HPDE6-E6E7 (cell line): ENCODE data around the gene CFB.
"Not testable (repeated sequence)": the region's sequence is repeated elsewhere in the genome, so short reads cannot be mapped to it uniquely, and the experiment has no call there.

Source experiments
- DNase-seq: peaks from one replicate; pipeline ENCODE4 v3.0.0; 2011; ENCODE audit warnings: missing footprints; ENCODE audit errors: extremely low spot score

CFB gene

GRCh38 chr6:31945507-31946369 lies at the start of gene CFB:
Gene CFB (plus strand): TSS chr6:31946095. CDS start chr6:31946222, 127 bp downstream.
- DNase-seq, result peak; percentile 92

GRCh38 chr6:31896493-31896855 lies 49.4 kb upstream of the CFB start:
- no peak for DNase-seq

- DNase-seq, result no peak
These were observed 48.9 kb upstream of the CFB start for GRCh38 chr6:31896856-31897611.

- DNase-seq, result peak; percentile 67
These were observed 48.1 kb upstream of the CFB start, which contains the start of gene EHMT2 for GRCh38 chr6:31897612-31898382. Gene EHMT2 (minus strand): TSS chr6:31897698. CDS start chr6:31897677, 21 bp downstream.

- no peak for DNase-seq
These were observed 47.4 kb upstream of the CFB start for GRCh38 chr6:31898383-31899011.

GRCh38 chr6:31899215-31899614 lies 46.7 kb upstream of the CFB start:
- no peak for DNase-seq

GRCh38 chr6:31899882-31900722 lies 45.8 kb upstream of the CFB start:
- no peak for DNase-seq

- DNase-seq, result no peak
These were observed 44.9 kb upstream of the CFB start for GRCh38 chr6:31900917-31901414.

GRCh38 chr6:31901415-31901952 lies 44.4 kb upstream of the CFB start:
- no peak for DNase-seq

GRCh38 chr6:31901953-31902643 lies 43.8 kb upstream of the CFB start, which contains the start of gene ZBTB12:
Gene ZBTB12 (minus strand): TSS chr6:31902086. CDS start chr6:31901305, 781 bp downstream.
- peak; percentile 72 for DNase-seq

- DNase-seq, result no peak
These were observed 41.9 kb upstream of the CFB start for GRCh38 chr6:31903957-31904356.

GRCh38 chr6:31905041-31905440 lies 40.9 kb upstream of the CFB start:
- no peak for DNase-seq

GRCh38 chr6:31906122-31906521 lies 39.8 kb upstream of the CFB start:
- DNase-seq, result no peak

- DNase-seq, result not testable (repeated sequence)
These were observed 39.2 kb upstream of the CFB start for GRCh38 chr6:31906727-31907126.

GRCh38 chr6:31907158-31907813 lies 38.6 kb upstream of the CFB start:
- DNase-seq, result no peak

GRCh38 chr6:31908255-31908654 lies 37.6 kb upstream of the CFB start:
- DNase-seq, result not testable (repeated sequence)

- no peak for DNase-seq
These were observed 37.1 kb upstream of the CFB start for GRCh38 chr6:31908791-31909190.

GRCh38 chr6:31909298-31909697 lies 36.6 kb upstream of the CFB start:
- DNase-seq, result not testable (repeated sequence)
